ENCODE data around the gene ASCL1. TPM values are rescaled to one million over a fixed set of nuclear protein-coding genes. Genes with fewer than 3 reads are reported as not detected.

ASCL1 gene
- total RNA-seq, 1 donor from 2014 or later, result 0.21 TPM

DNA sequence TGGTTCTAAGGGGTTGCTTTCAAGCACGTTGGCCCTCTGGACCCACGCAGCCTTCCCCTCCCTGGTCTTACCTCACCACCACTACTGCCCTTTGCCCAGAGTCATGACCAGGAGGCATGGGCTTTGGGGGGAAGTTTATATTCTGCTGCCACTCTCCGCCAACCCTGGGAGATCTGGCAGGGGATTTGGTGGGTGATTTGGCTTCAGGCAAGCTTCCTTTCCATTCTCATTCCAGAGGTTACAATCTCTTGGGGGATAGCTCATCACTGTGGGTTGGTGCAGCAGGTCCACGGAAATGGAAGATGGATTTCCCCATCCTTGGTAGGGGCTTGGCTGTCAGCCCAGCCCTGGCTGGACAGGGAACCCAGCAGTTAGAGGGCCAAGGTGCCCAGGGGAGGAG, 46.7 kb upstream of the ASCL1 start:
- H3K36me3 Mint-ChIP-seq, result no peaks in the 10 kb centered on the region
- Histone ChIP-seq H3K79me2 (ENCODE audit: low read depth) (no peaks in the 10 kb centered on the region), H3K4me3 (no peak overlapping the region), H3K27ac (no peak overlapping the region), H3K4me2 (no peak overlapping the region), H3K27me3 (no peaks in the 10 kb centered on the region), H2AFZ (replicated peaks) (no peak overlapping the region), H3F3A (ENCODE audit: low read depth) (no peaks in the 10 kb centered on the region), H3K9ac (no peak overlapping the region), H4K20me1 (ENCODE audit: low read depth) (no peaks in the 10 kb centered on the region), H3K4me1 (no peaks in the 10 kb centered on the region), H3K9me3 (ENCODE audit: low read depth) (no peaks in the 10 kb centered on the region), H3K36me3 (no peaks in the 10 kb centered on the region)
- no peaks in the 10 kb centered on the region for H3K4me1 Mint-ChIP-seq
- H3K4me3 Mint-ChIP-seq, result no peak overlapping the region
- no peaks in the 10 kb centered on the region for H3K9me3 Mint-ChIP-seq
- TF ChIP-seq EZH2 (IDR thresholded peaks at IDR 0.05), result no peak
- TF ChIP-seq, protein P1, sequence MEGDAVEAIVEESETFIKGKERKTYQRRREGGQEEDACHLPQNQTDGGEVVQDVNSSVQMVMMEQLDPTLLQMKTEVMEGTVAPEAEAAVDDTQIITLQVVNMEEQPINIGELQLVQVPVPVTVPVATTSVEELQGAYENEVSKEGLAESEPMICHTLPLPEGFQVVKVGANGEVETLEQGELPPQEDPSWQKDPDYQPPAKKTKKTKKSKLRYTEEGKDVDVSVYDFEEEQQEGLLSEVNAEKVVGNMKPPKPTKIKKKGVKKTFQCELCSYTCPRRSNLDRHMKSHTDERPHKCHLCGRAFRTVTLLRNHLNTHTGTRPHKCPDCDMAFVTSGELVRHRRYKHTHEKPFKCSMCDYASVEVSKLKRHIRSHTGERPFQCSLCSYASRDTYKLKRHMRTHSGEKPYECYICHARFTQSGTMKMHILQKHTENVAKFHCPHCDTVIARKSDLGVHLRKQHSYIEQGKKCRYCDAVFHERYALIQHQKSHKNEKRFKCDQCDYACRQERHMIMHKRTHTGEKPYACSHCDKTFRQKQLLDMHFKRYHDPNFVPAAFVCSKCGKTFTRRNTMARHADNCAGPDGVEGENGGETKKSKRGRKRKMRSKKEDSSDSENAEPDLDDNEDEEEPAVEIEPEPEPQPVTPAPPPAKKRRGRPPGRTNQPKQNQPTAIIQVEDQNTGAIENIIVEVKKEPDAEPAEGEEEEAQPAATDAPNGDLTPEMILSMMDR (IDR thresholded peaks at IDR 0.05), result no peak
- no peak for DNase-seq (ENCODE audit: low spot score)
- peaks cover 5% of the 10 kb centered on the region for H3K27me3 Mint-ChIP-seq (ENCODE audit: insufficient read depth, low read depth)
- H3K27ac Mint-ChIP-seq, result no peak overlapping the region

DNA sequence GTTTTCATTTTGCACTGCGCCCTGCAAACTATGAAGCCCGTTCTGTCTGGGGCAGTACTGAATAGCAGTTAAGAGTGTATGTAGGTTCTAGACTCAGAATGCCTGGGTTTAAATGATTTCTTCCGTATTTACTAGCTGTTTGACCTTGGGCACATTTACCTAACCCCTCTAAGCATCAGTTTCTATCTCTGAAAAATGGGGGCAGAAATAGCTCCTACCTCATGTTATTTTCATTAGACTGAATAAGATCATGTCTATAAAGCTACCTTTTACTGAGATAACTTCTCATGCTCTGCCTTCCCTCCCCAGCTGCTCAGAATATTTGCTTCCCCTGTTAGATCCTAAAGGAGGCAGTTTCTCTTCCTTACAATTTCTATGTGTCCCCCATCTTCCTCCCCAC, 46.2 kb upstream of the ASCL1 start:
- Histone ChIP-seq H4K20me1 (ENCODE audit: low read depth) (no peaks in the 10 kb centered on the region), H3K4me2 (no peak overlapping the region), H3K27me3 (peaks cover 2% of the 10 kb centered on the region), H3F3A (ENCODE audit: low read depth) (no peaks in the 10 kb centered on the region), H3K4me1 (no peaks in the 10 kb centered on the region), H2AFZ (replicated peaks) (no peak overlapping the region), H3K9ac (no peak overlapping the region), H3K4me3 (no peak overlapping the region), H3K27ac (no peak overlapping the region), H3K9me3 (ENCODE audit: low read depth) (no peaks in the 10 kb centered on the region), H3K36me3 (no peaks in the 10 kb centered on the region), H3K79me2 (ENCODE audit: low read depth) (no peaks in the 10 kb centered on the region)
- TF ChIP-seq, protein P1 (IDR thresholded peaks at IDR 0.05), result no peak
- no peak for TF ChIP-seq EZH2phosphoT487 (IDR thresholded peaks at IDR 0.05)
- H3K4me3 Mint-ChIP-seq, result no peak overlapping the region
- DNase-seq (ENCODE audit: low spot score), result no peak
- no peaks in the 10 kb centered on the region for H3K4me1 Mint-ChIP-seq
- H3K36me3 Mint-ChIP-seq, result no peaks in the 10 kb centered on the region
- H3K27ac Mint-ChIP-seq, result no peak overlapping the region
- no peaks in the 10 kb centered on the region for H3K9me3 Mint-ChIP-seq
- peaks cover 5% of the 10 kb centered on the region for H3K27me3 Mint-ChIP-seq (ENCODE audit: insufficient read depth, low read depth)

DNA sequence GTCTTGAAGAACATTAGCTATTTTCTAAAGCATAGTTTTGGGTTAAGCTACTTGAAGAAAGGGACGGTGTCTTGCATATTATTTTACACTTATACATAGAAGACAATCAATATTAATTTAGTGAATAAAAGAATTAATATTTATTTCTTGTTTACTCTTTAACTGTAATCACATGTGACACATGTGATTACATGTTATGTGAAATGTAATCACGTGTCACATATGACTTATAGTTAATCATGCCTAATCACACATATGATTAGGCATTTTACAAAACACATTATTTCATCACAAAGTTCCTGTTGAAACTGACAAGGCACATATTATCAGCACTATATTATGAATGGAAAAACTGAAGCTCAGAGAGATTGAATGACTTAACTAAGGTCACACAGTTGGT, 45.2 kb upstream of the ASCL1 start:
- H3K27ac ChIP-seq, result no peak overlapping the region
- H3K9me3 ChIP-seq (ENCODE audit: low read depth), result no peaks in the 10 kb centered on the region
- H3K4me1 ChIP-seq, result peaks cover 3% of the 10 kb centered on the region
- no peaks in the 10 kb centered on the region for H3F3A ChIP-seq (ENCODE audit: low read depth)
- H3K9ac ChIP-seq, result no peak overlapping the region
- H2AFZ ChIP-seq (replicated peaks), result no peak overlapping the region
- Mint-ChIP-seq H3K36me3 (no peaks in the 10 kb centered on the region), H3K4me1 (peaks cover 2% of the 10 kb centered on the region), H3K9me3 (no peaks in the 10 kb centered on the region), H3K27me3 (ENCODE audit: insufficient read depth, low read depth) (peaks cover 5% of the 10 kb centered on the region), H3K27ac (no peak overlapping the region), H3K4me3 (no peak overlapping the region)
- no peaks in the 10 kb centered on the region for H3K79me2 ChIP-seq (ENCODE audit: low read depth)
- no peak for DNase-seq (ENCODE audit: low spot score)
- peaks cover 11% of the 10 kb centered on the region for H3K27me3 ChIP-seq
- TF ChIP-seq EZH2 (IDR thresholded peaks at IDR 0.05) (no peak), EZH2phosphoT487 (IDR thresholded peaks at IDR 0.05) (no peak)
- TF ChIP-seq, protein P1 (IDR thresholded peaks at IDR 0.05), result no peak
- no peak overlapping the region for H3K4me2 ChIP-seq
- H4K20me1 ChIP-seq (ENCODE audit: low read depth), result no peaks in the 10 kb centered on the region
- H3K4me3 ChIP-seq, result no peak overlapping the region
- no peaks in the 10 kb centered on the region for H3K36me3 ChIP-seq

Measured in neural progenitor cell (in vitro differentiated cells).